Measurements from ENCODE around the gene MAPKBP1.
A peak's percentile ranks its signal among the peaks of the same experiment; 100 is the strongest.
"Not testable (repeated sequence)": the region's sequence is repeated elsewhere in the genome, so short reads cannot be mapped to it uniquely, and the experiment has no call there.

The MAPKBP1 gene

GRCh38 chr15:41825145-41825544 is 50.9 kb downstream of the MAPKBP1 start:
- DNase-seq (ENCODE audit: insufficient read length, low spot score) = no peak
- FAIRE-seq = no peak

- FAIRE-seq (no peak), DNase-seq (ENCODE audit: insufficient read length, low spot score) (no peak)
These were observed 51.6 kb downstream of the MAPKBP1 start for GRCh38 chr15:41825572-41826535.

- FAIRE-seq (no peak), DNase-seq (ENCODE audit: insufficient read length, low spot score) (no peak)
These were observed 53.1 kb downstream of the MAPKBP1 start for GRCh38 chr15:41827290-41827879.

GRCh38 chr15:41827880-41828806 is 53.9 kb downstream of the MAPKBP1 start, which contains the start of gene JMJD7:
TSS of gene JMJD7 (plus strand) at chr15:41828092. CDS start at chr15:41828125, 33 bp downstream.
- FAIRE-seq = peak; percentile 89
- DNase-seq (ENCODE audit: insufficient read length, low spot score) = peak; percentile 94

GRCh38 chr15:41828807-41829141 is 54.5 kb downstream of the MAPKBP1 start:
- DNase-seq (ENCODE audit: insufficient read length, low spot score) (no peak), FAIRE-seq (no peak)

- FAIRE-seq = no peak
- no peak for DNase-seq (ENCODE audit: insufficient read length, low spot score)
These were observed 55.8 kb downstream of the MAPKBP1 start for GRCh38 chr15:41829959-41830646.

GRCh38 chr15:41831291-41831690 is 57.0 kb downstream of the MAPKBP1 start:
- DNase-seq (ENCODE audit: insufficient read length, low spot score); FAIRE-seq: not testable (repeated sequence)

- FAIRE-seq (no peak), DNase-seq (ENCODE audit: insufficient read length, low spot score) (no peak)
These were observed 57.9 kb downstream of the MAPKBP1 start for GRCh38 chr15:41832208-41832607.

- DNase-seq (ENCODE audit: insufficient read length, low spot score) = no peak
- FAIRE-seq = no peak
These were observed 58.6 kb downstream of the MAPKBP1 start for GRCh38 chr15:41832875-41833274.

- DNase-seq (ENCODE audit: insufficient read length, low spot score) (no peak), FAIRE-seq (no peak)
These were observed 59.8 kb downstream of the MAPKBP1 start for GRCh38 chr15:41834096-41834495.

- FAIRE-seq (no peak), DNase-seq (ENCODE audit: insufficient read length, low spot score) (no peak)
These were observed 61.8 kb downstream of the MAPKBP1 start for GRCh38 chr15:41836073-41836472.

GRCh38 chr15:41836713-41837454 is 62.6 kb downstream of the MAPKBP1 start:
- DNase-seq (ENCODE audit: insufficient read length, low spot score) (no peak), FAIRE-seq (no peak)

- FAIRE-seq = no peak
These were observed 64.2 kb downstream of the MAPKBP1 start, which contains the start of gene PLA2G4B for GRCh38 chr15:41838400-41838897. TSS of gene PLA2G4B (plus strand) at chr15:41838847. CDS start at chr15:41838914, 67 bp downstream.

GRCh38 chr15:41839781-41840491 is 65.7 kb downstream of the MAPKBP1 start:
- DNase-seq (ENCODE audit: insufficient read length, low spot score) = no peak
- FAIRE-seq = no peak

More at GRCh38 chr15:41838400-41838897, 64.2 kb downstream of the MAPKBP1 start, which contains the start of gene PLA2G4B:
- no peak for DNase-seq (ENCODE audit: insufficient read length, low spot score)

- no peak for DNase-seq (ENCODE audit: insufficient read length, low spot score)
- no peak for FAIRE-seq
These were observed 66.4 kb downstream of the MAPKBP1 start for GRCh38 chr15:41840673-41841072.

GRCh38 chr15:41841131-41841530 is 66.8 kb downstream of the MAPKBP1 start:
- no peak for DNase-seq (ENCODE audit: insufficient read length, low spot score)
- FAIRE-seq = no peak

- FAIRE-seq = no peak
These were observed 67.9 kb downstream of the MAPKBP1 start for GRCh38 chr15:41842229-41842628.

GRCh38 chr15:41843571-41843970 is 69.3 kb downstream of the MAPKBP1 start:
- FAIRE-seq = no peak
- no peak for DNase-seq (ENCODE audit: insufficient read length, low spot score)

More at GRCh38 chr15:41842229-41842628, 67.9 kb downstream of the MAPKBP1 start:
- DNase-seq (ENCODE audit: insufficient read length, low spot score) = no peak

All from HTR-8/SVneo (cell line).